ENCODE results near the gene ADGRL4. TPM values are rescaled to one million over a fixed set of nuclear protein-coding genes. Genes with fewer than 3 reads are reported as not detected.

The ADGRL4 gene
- total and polyA plus RNA-seq, 9 of the 15 experiments (the other 6 are each of a cell fraction or from before 2014, with no cell fraction given), result not detected

DNA sequence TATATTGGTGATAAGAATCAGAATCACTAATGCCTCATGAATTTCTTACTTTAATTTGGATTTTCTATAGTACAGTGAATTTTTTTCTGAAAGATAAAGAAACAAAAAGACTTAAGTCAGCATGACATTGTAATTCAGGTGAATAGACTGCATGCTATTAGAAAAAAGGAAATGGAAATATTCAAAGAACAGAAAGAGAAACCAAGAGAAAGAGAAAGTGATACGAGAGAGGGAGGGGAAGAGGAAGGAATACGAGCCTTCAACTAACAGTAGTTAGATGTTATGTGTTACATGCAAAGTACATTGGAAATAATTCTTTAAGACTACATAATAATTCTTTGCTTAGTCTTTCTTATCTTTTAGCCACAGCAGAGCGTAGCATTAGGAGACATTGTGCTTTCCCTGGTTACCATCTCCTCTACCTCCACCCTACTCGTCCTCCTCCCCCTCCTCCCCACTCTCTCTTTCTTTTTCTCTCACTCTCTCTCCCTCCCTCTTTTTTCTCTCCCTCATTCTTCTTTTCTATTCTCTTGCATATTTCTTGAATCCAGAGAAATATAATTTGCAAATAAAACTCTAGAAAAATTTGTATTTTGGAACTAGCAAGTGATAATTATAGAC, 46.4 kb upstream of the ADGRL4 start:
- Histone ChIP-seq H3K4me2 (ENCODE audit: insufficient read depth, low read length) (no peak overlapping the region), H3K79me2 (ENCODE audit: control insufficient read depth, insufficient read depth, low read length) (no peaks in the 10 kb centered on the region), H4K20me1 (replicated peaks; ENCODE audit: control insufficient read depth, insufficient read depth, low read length) (no peaks in the 10 kb centered on the region), H3K27ac (ENCODE audit: extremely low read depth, low read depth, low read length) (no peak overlapping the region), H3K9ac (ENCODE audit: insufficient read depth in 1 of 2, low read depth in 2 of 2, low read length in 2 of 2) (no peak overlapping the region), H3K4me3 (no peak overlapping the region), H2AFZ (ENCODE audit: low read depth, low read length) (no peak overlapping the region), H3K36me3 (ENCODE audit: control insufficient read depth, insufficient read depth, low read length) (no peaks in the 10 kb centered on the region), H3K9me3 (replicated peaks; ENCODE audit: control insufficient read depth, insufficient read depth, low read depth, low read length) (no peaks in the 10 kb centered on the region; the same call in 1 of the 2 replicates), H3K27me3 (ENCODE audit: control insufficient read depth in 2 of 2, insufficient read depth in 2 of 2, low read length in 2 of 2) (no peaks in the 10 kb centered on the region), H3K9me1 (ENCODE audit: control insufficient read depth, insufficient read depth, low read length) (no peaks in the 10 kb centered on the region), H3K4me1 (replicated peaks in 1 of 2; ENCODE audit: control insufficient read depth in 2 of 2, insufficient read depth in 2 of 2, low read length in 2 of 2) (no peaks in the 10 kb centered on the region)
- no peak for DNase-seq (ENCODE audit: extremely low read depth in 1 of 4, low spot score in 3 of 4)
- FAIRE-seq, result no peak
- WGBS (ENCODE audit: insufficient coverage, low coverage, missing lambda C conversion rate), result 0% methylated on average over 4 of the region's 4 CpGs
- ATAC-seq, result no peak
- in situ Hi-C loops (cut with MboI) (no loop called here), intact Hi-C loops (cut with micrococcal nuclease) (no loop called here)
- BruUV-seq (replicated peaks), result no TSS peak
- CTCF ChIA-PET (ENCODE audit: low intra/inter-chr PET ratio), result no interaction called here
- POLR2A ChIA-PET, result no interaction called here
- TF ChIP-seq PRDM10 (IDR thresholded peaks at IDR 0.05; ENCODE audit: partially characterized antibody) (no peak), E2F6 (IDR thresholded peaks at IDR 0.05; ENCODE audit: borderline replicate concordance in 1 of 2, extremely low read depth in 1 of 2, insufficient read depth in 1 of 2, insufficient read length in 1 of 2, low read depth in 1 of 2, low read length in 1 of 2, poor library complexity in 1 of 2, severe bottlenecking in 1 of 2) (no peak), RBM22 (IDR thresholded peaks at IDR 0.05; ENCODE audit: low read depth, low read length, poor library complexity, severe bottlenecking) (no peak), SAP30 (IDR thresholded peaks at IDR 0.05; ENCODE audit: borderline replicate concordance, insufficient read depth, low read depth, low read length, poor library complexity, severe bottlenecking) (no peak), BRD4 (IDR thresholded peaks at IDR 0.05) (no peak), MBD2 (IDR thresholded peaks at IDR 0.05; ENCODE audit: borderline replicate concordance, low read depth) (no peak), TOE1 (IDR thresholded peaks at IDR 0.05; ENCODE audit: borderline replicate concordance) (no peak), TOE1 (CRISPR knock-in tag; IDR thresholded peaks at IDR 0.05; ENCODE audit: borderline replicate concordance, low read depth) (no peak), RUNX1 (IDR thresholded peaks at IDR 0.05; ENCODE audit: low read depth) (no peak), TAF1 (IDR thresholded peaks at IDR 0.05; ENCODE audit: control insufficient read depth, extremely low read depth, insufficient read depth, low read length, severe bottlenecking) (no peak), TBP (optimal IDR thresholded peaks at IDR 0.05; ENCODE audit: low read depth, low read length) (no peak), TGIF2 (CRISPR knock-in tag; IDR thresholded peaks at IDR 0.05) (no peak), PCBP1 (IDR thresholded peaks at IDR 0.05; ENCODE audit: low read depth, low read length, poor library complexity, severe bottlenecking) (no peak), ETV1 (tag; conservative IDR thresholded peaks at IDR 0.05; ENCODE audit: low read depth) (no peak), ATF4 (CRISPR knock-in tag; IDR thresholded peaks at IDR 0.05) (no peak), CREBBP (IDR thresholded peaks at IDR 0.05; ENCODE audit: low read depth, low read length) (no peak)
